HCT116 (cell line): ENCODE measurements around the gene RPS25. TPM values are rescaled to one million over a fixed set of nuclear protein-coding genes. Genes with fewer than 3 reads are reported as not detected.

Experiments
- ATAC-seq: fragments of 200-7000 bp; cut with Tn5 transposase; 2 replicates; pipeline ENCODE4 v1.9.1; 2020; ENCODE audit warnings: mild to moderate bottlenecking, moderate library complexity
- BruUV-seq: library from RNA; stranded (reverse); fragments of 400-500 nt; replicated peaks from 2 replicates; lab custom pipeline; 2021; lab: Mats Ljungman, UMichigan
- CTCF ChIA-PET: fragments of 300-600 bp; sonication (Branson Sonifier 250); formaldehyde crosslinking; loops from one replicate; lab custom pipeline; 2021; ENCODE audit warnings: antibody characterized with exemption; lab: Charles Lee
- POLR2A ChIA-PET: fragments of 300-600, 350-600 bp; sonication (Branson Sonifier 250); formaldehyde crosslinking; loops from one replicate; lab custom pipeline; 2021; ENCODE audit warnings: antibody characterized with exemption; lab: Charles Lee
- RAD21 ChIA-PET, 2 experiments: fragments of 300-600 bp; sonication (Branson Sonifier 250); formaldehyde crosslinking; loops; one replicate each; lab custom pipeline; 2023; ENCODE audit warnings: low total read pairs in 2 of 2; ENCODE audit not compliant: uncharacterized antibody in 2 of 2, unreplicated experiment in 2 of 2, low non-redundant PET in 1 of 2; lab: Charles Lee
- DNase-seq: peaks from one replicate; pipeline ENCODE4 v3.0.0-alpha.2; 2010; ENCODE audit warnings: low read depth, low spot score
- H2AFZ ChIP-seq: fragments of 200-600 bp; shearing (Covaris generic), sonication (generic); 2 replicates; pipeline ENCODE4 v1.6.1; 2017; ENCODE audit warnings: low read depth, mixed run types, mixed read lengths, antibody characterized with exemption, low read length; ENCODE audit not compliant: poor library complexity, severe bottlenecking
- H3K27ac ChIP-seq: 2 replicates; pipeline ENCODE4 v1.5.1; 2012; ENCODE audit warnings: low read depth, low read length
- H3K27me3 ChIP-seq: fragments of 200-600 bp; sonication (generic); 2 replicates; pipeline ENCODE4 v1.6.1; 2016; ENCODE audit warnings: mixed run types, low read length, mixed read lengths; ENCODE audit not compliant: insufficient read depth
- H3K36me3 ChIP-seq, 2 experiments: fragments of 200-500 bp in 1 of 2; fragments of 200-600 bp in 1 of 2; sonication (Bioruptor generic) in 1 of 2; sonication (generic) in 1 of 2; 2 replicates each; pipeline versions ENCODE4 v1.5.1 to v1.6.1; 2014 to 2016; ENCODE audit warnings: low read length in 2 of 2, inconsistent platforms in 1 of 2, mixed read lengths in 1 of 2, mixed run types in 1 of 2; ENCODE audit not compliant: insufficient read depth in 2 of 2, control insufficient read depth in 1 of 2
- H3K4me1 ChIP-seq, 2 experiments: fragments of 200-600 bp in 1 of 2; sonication (generic) in 1 of 2; 2 replicates each; pipeline versions ENCODE4 v1.5.1 to v1.6.1; 2012 to 2017; ENCODE audit warnings: low read length in 2 of 2, inconsistent platforms in 1 of 2, mild to moderate bottlenecking in 1 of 2, mixed read lengths in 1 of 2, mixed run types in 1 of 2, moderate library complexity in 1 of 2; ENCODE audit not compliant: insufficient read depth in 2 of 2, control insufficient read depth in 1 of 2
- H3K4me2 ChIP-seq: fragments of 200-600 bp; sonication (generic); 2 replicates; pipeline ENCODE4 v1.6.1; 2017; ENCODE audit warnings: mixed run types, low read length, mixed read lengths
- H3K4me3 ChIP-seq, 2 experiments: fragments of 200-600 bp in 1 of 2; sonication (generic) in 1 of 2; replicated peaks in 1 of 2; 2 replicates each; pipeline ENCODE4 v1.5.1; 2011 to 2016; ENCODE audit warnings: low read length in 2 of 2, control low read depth in 1 of 2, low read depth in 1 of 2, mild to moderate bottlenecking in 1 of 2, mixed read lengths in 1 of 2, mixed run types in 1 of 2
- H3K79me2 ChIP-seq: fragments of 200-600 bp; sonication (generic); 2 replicates; pipeline ENCODE4 v1.6.1; 2017; ENCODE audit warnings: mild to moderate bottlenecking, mixed run types, low read length, moderate library complexity, mixed read lengths; ENCODE audit not compliant: insufficient read depth
- H3K9ac ChIP-seq: fragments of 200-600 bp; sonication (generic); 2 replicates; pipeline ENCODE4 v1.6.1; 2016; ENCODE audit warnings: low read length, mixed read lengths
- H3K9me2 ChIP-seq: fragments of 200-600 bp; sonication (generic), shearing (Covaris generic); 2 replicates; pipeline ENCODE4 v1.6.1; 2017; ENCODE audit warnings: mixed run types, mild to moderate bottlenecking, moderate library complexity; ENCODE audit not compliant: insufficient read depth
- H3K9me3 ChIP-seq, 2 experiments: fragments of 200-500 bp in 1 of 2; fragments of 200-600 bp in 1 of 2; sonication (Bioruptor generic) in 1 of 2; sonication (generic) in 1 of 2; 2 replicates each; pipeline ENCODE4 v1.6.1; 2014 to 2017; ENCODE audit warnings: low read length in 2 of 2, mixed read lengths in 2 of 2, inconsistent platforms in 1 of 2, low read depth in 1 of 2, mild to moderate bottlenecking in 1 of 2, mixed run types in 1 of 2, moderate library complexity in 1 of 2; ENCODE audit not compliant: control insufficient read depth in 1 of 2, insufficient read depth in 1 of 2
- H4K20me1 ChIP-seq: fragments of 200-600 bp; sonication (generic), shearing (Covaris generic); 2 replicates; pipeline ENCODE4 v1.6.1; 2017; ENCODE audit warnings: mixed run types, mild to moderate bottlenecking, moderate library complexity; ENCODE audit not compliant: insufficient read depth
- CEBPB ChIP-seq: IDR thresholded peaks from 2 replicates; pipeline ENCODE4 v1.6.1; 2012; ENCODE audit warnings: low read depth
- CTCF ChIP-seq, 3 experiments: fragments of 200-600 bp in 1 of 3; sonication (generic) in 1 of 3; IDR thresholded peaks in 2 of 3; conservative IDR thresholded peaks in 1 of 3; 2 replicates each; pipeline ENCODE4 v1.5.1; 2012 to 2017; ENCODE audit warnings: low read depth in 2 of 3, low read length in 2 of 3, antibody characterized with exemption in 1 of 3, borderline replicate concordance in 1 of 3, control low read depth in 1 of 3, mild to moderate bottlenecking in 1 of 3, mixed read lengths in 1 of 3, mixed run types in 1 of 3, moderate library complexity in 1 of 3; ENCODE audit not compliant: insufficient read depth in 1 of 3
- ELF1 ChIP-seq: IDR thresholded peaks from 2 replicates; pipeline ENCODE4 v1.6.1; 2012; ENCODE audit warnings: low read depth, borderline replicate concordance
- EZH2phosphoT487 ChIP-seq: fragments of 200-600 bp; IDR thresholded peaks from 2 replicates; pipeline ENCODE4 v1.6.1; 2018; ENCODE audit warnings: antibody characterized with exemption, borderline replicate concordance
- FOSL1 ChIP-seq: IDR thresholded peaks from 2 replicates; pipeline ENCODE4 v1.6.1; 2012; ENCODE audit warnings: low read depth
- POLR2AphosphoS5 ChIP-seq: IDR thresholded peaks from 2 replicates; pipeline ENCODE4 v1.6.1; 2011; ENCODE audit warnings: mild to moderate bottlenecking, low read depth, low read length, moderate library complexity
- RAD21 ChIP-seq: IDR thresholded peaks from 2 replicates; pipeline ENCODE4 v1.6.1; 2012; ENCODE audit warnings: low read depth, mild to moderate bottlenecking
- SIN3A ChIP-seq: IDR thresholded peaks from 2 replicates; pipeline ENCODE4 v1.6.1; 2012; ENCODE audit warnings: low read depth
- SP1 ChIP-seq: IDR thresholded peaks from 2 replicates; pipeline ENCODE4 v1.6.1; 2012; ENCODE audit warnings: low read depth
- SRF ChIP-seq: IDR thresholded peaks from 2 replicates; pipeline ENCODE4 v1.6.1; 2012; ENCODE audit warnings: low read depth
- YY1 ChIP-seq: IDR thresholded peaks from 2 replicates; pipeline ENCODE4 v1.6.1; 2011; ENCODE audit warnings: low read length, low read depth, moderate library complexity, mild to moderate bottlenecking; ENCODE audit not compliant: insufficient replicate concordance; ENCODE audit errors: extremely low read depth
- ZBTB33 ChIP-seq: IDR thresholded peaks from 2 replicates; pipeline ENCODE4 v1.6.1; 2011; ENCODE audit warnings: mild to moderate bottlenecking, low read length, moderate library complexity; ENCODE audit not compliant: insufficient replicate concordance; ENCODE audit errors: extremely low read depth
- ZNF274 ChIP-seq: fragments of 200-500 bp; sonication (Bioruptor generic); IDR thresholded peaks from 2 replicates; pipeline ENCODE4 v1.6.1; 2014; ENCODE audit warnings: mild to moderate bottlenecking, low read depth, low read length, inconsistent platforms
- intact Hi-C: fragments of 100-400 bp; cut with micrococcal nuclease; formaldehyde crosslinking; loops from 2 replicates; pipeline ENCODE4 v1.10.0; 2022
- total RNA-seq: library from RNA; stranded (reverse); gene quantifications from one replicate; pipeline ENCODE4 v1.2.1, GENCODE V29; 2021; ENCODE audit not compliant: unreplicated experiment

RPS25 gene
- total RNA-seq, 1 experiment from 2014 or later, result 1,404 TPM

DNA sequence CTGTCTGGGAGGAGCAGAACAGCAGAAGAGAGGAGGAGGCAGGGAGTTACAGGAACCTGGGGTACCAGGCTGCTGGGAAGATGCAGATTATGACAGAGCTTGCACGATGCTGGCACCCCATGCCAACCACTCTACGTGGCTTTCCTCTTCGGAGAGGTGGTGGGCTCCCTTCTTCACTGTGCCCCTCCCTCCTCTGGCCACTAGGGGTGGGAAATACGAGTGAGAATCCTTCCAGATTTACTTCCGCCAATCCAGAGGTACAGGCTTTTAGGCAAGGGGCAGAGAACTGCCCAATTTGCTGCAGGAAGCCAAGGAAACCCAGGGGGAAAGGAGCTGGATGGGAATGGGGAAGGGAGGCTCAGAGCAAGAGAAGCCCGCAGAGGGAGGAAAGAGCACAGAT lies 26.6 kb upstream of the RPS25 start:
- no peak overlapping the region for H3K4me3 ChIP-seq
- no peak overlapping the region for H3K27ac ChIP-seq
- H2AFZ ChIP-seq, result no peak overlapping the region
- DNase-seq (no peak), ATAC-seq (peak; percentile 36)
- peaks cover 29 to 32% of the 10 kb centered on the region in 2 experiments for H3K36me3 ChIP-seq
- no peaks in the 10 kb centered on the region for H3K4me1 ChIP-seq
- no peak overlapping the region for H3K4me2 ChIP-seq
- no peaks in the 10 kb centered on the region for H3K9me3 ChIP-seq
- ChIA-PET CTCF (interaction anchor here (1.1 kb wide), 1 partner anchor 13 kb away, joined by 3 read pairs; no protein-coding TSS in a partner anchor), POLR2A (no interaction called here), RAD21 (no interaction called here)
- H3K79me2 ChIP-seq, result no peaks in the 10 kb centered on the region
- H4K20me1 ChIP-seq, result no peaks in the 10 kb centered on the region
- intact Hi-C loops, result no loop called here
- no TSS peak for BruUV-seq
- H3K9ac ChIP-seq, result no peak overlapping the region
- TF ChIP-seq CEBPB (no peak), SP1 (no peak), SRF (no peak), ZNF274 (no peak), SIN3A (no peak), CTCF (IDR thresholded peaks at IDR 0.05 in 2 of 3, conservative IDR thresholded peaks at IDR 0.05 in 1 of 3; ENCODE audit: borderline replicate concordance in 1 of 3, insufficient read depth in 1 of 3, low read depth in 2 of 3, low read length in 2 of 3) (peak in 2 of 3 experiments; percentile 37 to 42; a peak in 3 of 6 replicates)
- TF ChIP-seq, all 23 proteins: peak for 1
- no peaks in the 10 kb centered on the region for H3K9me2 ChIP-seq
- no peaks in the 10 kb centered on the region for H3K27me3 ChIP-seq

GRCh38 chr11:119042927-119043326 lies 24.8 kb upstream of the RPS25 start:
- intact Hi-C loops, result no loop called here
- H3K79me2 ChIP-seq, result no peaks in the 10 kb centered on the region
- ATAC-seq, result no peak
- no peak for DNase-seq
- RAD21 ChIA-PET, result no interaction called here
- H3K9me3 ChIP-seq, result no peaks in the 10 kb centered on the region
- no peak overlapping the region for H3K4me2 ChIP-seq
- H4K20me1 ChIP-seq, result no peaks in the 10 kb centered on the region
- POLR2A ChIA-PET, result interaction anchor here (0.7 to 1.1 kb wide), 2 partner anchors 10 to 13 kb away, joined by 3 read pairs; no protein-coding TSS in a partner anchor
- CTCF ChIA-PET, result interaction anchor here (1.4 kb wide), 1 partner anchor 11 kb away, joined by 3 read pairs; no protein-coding TSS in a partner anchor
- no TSS peak for BruUV-seq
- no peak overlapping the region for H2AFZ ChIP-seq
- H3K27ac ChIP-seq, result no peak overlapping the region
- no peaks in the 10 kb centered on the region for H3K27me3 ChIP-seq
- no peaks in the 10 kb centered on the region for H3K4me1 ChIP-seq
- H3K36me3 ChIP-seq, result peaks cover 14 to 18% of the 10 kb centered on the region in 2 experiments
- no peak overlapping the region for H3K4me3 ChIP-seq
- H3K9me2 ChIP-seq, result no peaks in the 10 kb centered on the region
- H3K9ac ChIP-seq, result no peak overlapping the region
- no peak for TF ChIP-seq FOSL1
- TF ChIP-seq SP1, result no peak
- no peak for TF ChIP-seq RAD21
- no peak for TF ChIP-seq POLR2AphosphoS5
- TF ChIP-seq EZH2phosphoT487, result no peak
- no peak for TF ChIP-seq ZBTB33
- no peak for TF ChIP-seq SRF
- TF ChIP-seq ELF1, result no peak
- TF ChIP-seq YY1, result no peak
- TF ChIP-seq CTCF (IDR thresholded peaks at IDR 0.05 in 2 of 3, conservative IDR thresholded peaks at IDR 0.05 in 1 of 3; ENCODE audit: borderline replicate concordance in 1 of 3, insufficient read depth in 1 of 3, low read depth in 2 of 3, low read length in 2 of 3), result no peak
